Choroid plexus epithelial cell (primary cell): ENCODE measurements around the gene PLA2G2D.

Experiments used
- DNase-seq: peaks from one replicate; pipeline ENCODE4 v3.0.0-alpha.2; 2010; ENCODE audit warnings: low read depth
- H3K4me3 ChIP-seq: 2 replicates; pipeline ENCODE4 v1.5.1; 2011; ENCODE audit warnings: low read depth, mild to moderate bottlenecking, control low read depth, low read length, moderate library complexity
- TF ChIP-seq, protein P1 (sequence below): conservative IDR thresholded peaks from 2 replicates; pipeline ENCODE4 v1.5.1; 2011; ENCODE audit warnings: low read depth, mild to moderate bottlenecking, control low read depth, inconsistent platforms, low read length, moderate library complexity

The PLA2G2D gene

DNA sequence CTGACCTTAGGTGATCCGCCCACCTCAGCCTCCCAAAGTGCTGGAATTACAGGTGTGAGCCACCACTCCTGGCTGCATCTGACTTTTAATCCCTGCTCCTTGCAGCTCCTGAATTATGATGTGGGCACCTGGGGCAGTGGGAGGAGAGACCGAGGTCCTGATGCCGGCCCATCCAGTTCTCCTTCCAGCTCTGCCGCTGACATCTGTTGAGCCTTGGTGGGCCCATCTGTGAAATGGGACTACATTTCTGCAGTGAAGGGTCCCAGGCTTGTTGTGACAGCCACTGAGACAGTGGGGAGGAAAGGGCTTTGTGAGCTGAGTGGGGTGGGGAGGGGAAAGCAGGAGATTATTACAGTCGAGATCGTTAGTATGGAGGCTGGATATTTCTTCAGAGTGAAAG is 31.6 kb upstream of the PLA2G2D start:
- H3K4me3 ChIP-seq = no peak overlapping the region
- no peak for DNase-seq
- TF ChIP-seq, protein P1, sequence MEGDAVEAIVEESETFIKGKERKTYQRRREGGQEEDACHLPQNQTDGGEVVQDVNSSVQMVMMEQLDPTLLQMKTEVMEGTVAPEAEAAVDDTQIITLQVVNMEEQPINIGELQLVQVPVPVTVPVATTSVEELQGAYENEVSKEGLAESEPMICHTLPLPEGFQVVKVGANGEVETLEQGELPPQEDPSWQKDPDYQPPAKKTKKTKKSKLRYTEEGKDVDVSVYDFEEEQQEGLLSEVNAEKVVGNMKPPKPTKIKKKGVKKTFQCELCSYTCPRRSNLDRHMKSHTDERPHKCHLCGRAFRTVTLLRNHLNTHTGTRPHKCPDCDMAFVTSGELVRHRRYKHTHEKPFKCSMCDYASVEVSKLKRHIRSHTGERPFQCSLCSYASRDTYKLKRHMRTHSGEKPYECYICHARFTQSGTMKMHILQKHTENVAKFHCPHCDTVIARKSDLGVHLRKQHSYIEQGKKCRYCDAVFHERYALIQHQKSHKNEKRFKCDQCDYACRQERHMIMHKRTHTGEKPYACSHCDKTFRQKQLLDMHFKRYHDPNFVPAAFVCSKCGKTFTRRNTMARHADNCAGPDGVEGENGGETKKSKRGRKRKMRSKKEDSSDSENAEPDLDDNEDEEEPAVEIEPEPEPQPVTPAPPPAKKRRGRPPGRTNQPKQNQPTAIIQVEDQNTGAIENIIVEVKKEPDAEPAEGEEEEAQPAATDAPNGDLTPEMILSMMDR = no peak

DNA sequence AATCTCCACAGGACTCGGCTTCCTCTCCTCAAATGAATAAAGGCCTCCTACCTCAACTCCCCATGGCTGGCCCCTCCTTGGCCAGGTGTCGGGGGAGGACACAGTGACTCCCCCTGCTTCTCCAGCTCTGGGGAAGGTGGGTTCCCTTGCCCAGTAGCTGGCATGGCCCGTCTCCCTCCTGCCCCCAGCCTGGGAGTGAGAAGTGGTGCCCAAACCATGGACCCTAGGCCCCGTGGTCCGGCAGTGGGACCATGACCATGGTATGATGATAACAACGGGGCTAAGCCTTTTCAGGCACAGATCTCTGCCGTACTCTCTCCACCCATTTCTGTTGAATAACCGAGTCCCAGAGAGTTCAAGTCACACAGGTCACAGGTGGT is 31.0 kb upstream of the PLA2G2D start:
- no peak for DNase-seq
- TF ChIP-seq, protein P1 = no peak
- H3K4me3 ChIP-seq = no peak overlapping the region

DNA sequence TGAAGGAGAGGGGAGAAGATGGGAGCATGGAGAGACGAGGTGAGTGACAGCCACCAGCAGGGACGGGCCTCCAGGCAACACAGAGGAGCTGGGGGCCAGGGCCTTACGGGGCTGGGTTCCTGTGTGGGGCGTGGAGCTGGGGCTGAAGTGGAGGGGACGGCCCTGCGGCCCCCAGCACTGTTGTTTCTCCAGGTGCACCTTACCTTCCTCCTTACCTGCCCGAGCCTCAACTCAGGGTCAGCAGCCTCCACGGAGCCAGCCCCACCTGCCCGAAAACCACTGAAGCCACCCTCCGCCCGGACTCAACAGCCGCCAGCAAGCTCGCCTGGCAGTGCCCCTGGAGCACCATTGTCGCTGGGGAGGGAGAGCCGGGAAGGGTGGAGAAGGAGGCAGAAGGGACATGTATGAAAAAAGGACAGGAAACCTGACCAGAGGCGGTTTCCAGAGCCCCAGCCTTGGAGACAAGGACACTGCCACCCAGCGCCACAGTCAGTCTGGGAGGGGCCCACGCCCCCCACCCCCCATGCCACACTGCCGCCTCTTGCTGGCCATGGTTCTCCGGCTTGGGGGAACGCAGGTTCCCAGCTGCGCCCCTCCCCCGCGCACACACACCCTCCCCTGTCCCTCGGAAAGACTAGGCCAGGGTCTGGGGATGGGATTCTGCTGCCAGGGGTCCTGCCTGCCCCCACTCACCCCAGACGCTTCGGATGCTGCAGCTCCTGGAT is 30.4 kb upstream of the PLA2G2D start:
- DNase-seq = no peak
- H3K4me3 ChIP-seq = no peak overlapping the region
- TF ChIP-seq, protein P1 = no peak

DNA sequence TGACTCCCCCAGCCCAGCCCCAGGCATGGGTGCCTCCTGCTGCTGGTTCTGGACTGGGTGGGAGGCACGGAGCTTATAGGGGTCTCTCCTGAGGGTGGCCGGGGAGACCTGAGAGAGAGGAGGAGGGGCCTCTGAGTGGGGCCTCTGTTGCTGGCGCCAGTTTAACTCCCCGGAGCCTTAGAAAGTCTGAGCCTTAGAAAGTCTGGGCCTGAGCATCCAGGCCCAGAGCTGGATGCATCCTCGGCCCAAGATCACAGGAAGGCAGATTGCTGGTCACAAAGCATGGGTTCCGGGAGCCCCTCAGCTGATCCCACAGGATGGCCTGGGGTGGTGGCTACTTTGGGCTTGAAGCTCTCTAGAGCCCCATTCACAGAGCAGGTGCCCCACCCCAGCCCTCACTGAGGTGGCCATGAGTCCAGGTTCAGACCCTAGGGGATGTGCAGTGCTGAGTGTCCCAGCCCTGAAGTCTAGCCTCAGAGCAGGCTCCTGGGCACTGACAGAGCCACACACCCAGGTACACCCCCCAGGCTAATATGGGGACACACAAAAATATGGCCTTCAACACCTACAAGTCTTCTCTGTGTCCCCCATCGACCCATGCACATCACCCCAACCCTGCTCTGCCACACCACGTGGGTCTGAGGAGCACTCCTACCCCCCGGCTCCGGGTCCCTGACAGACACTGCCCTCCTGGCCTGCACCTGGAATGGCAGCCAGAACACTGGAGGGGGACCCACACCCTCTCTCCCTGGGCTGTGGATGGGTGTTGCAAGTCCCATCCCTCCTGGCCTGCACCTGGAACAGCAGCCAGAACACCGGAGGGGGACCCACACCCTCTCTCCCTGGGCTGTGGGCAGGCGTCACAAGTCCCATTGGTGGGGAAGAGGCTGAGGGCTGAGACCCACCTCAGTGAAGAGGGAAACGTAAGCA is 29.5 kb upstream of the PLA2G2D start:
- DNase-seq = no peak
- TF ChIP-seq, protein P1 = no peak

DNA sequence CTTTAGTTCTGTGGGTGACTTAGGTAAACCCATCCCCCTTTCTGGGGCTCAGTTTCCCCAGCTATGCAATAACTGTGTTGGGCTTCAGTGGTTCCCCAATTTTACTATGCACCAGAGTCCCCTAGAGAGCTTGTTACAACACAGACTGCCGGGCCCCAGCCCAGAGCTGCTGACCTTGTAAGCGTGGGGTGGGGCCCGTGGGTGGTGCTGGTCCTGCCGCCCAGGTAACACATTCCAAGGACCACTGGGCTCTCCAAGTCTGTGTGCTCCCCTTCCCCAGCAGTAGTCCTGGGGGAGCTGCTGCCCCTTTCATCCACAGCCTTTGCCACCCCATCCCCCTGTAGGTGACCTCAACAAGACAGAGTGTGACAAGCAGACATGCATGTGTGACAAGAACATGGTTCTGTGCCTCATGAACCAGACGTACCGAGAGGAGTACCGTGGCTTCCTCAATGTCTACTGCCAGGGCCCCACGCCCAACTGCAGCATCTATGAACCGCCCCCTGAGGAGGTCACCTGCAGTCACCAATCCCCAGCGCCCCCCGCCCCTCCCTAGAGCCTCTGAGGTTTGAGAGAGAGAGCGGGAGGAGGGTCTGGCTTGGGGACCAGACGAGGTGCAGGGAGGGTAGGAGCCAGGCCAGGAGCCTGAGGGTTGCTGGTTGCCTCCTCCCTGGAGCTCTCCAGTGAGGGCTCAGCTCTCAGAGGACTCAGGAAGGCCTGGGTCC is 28.7 kb upstream of the PLA2G2D start:
- no peak for DNase-seq
- H3K4me3 ChIP-seq = no peak overlapping the region
- TF ChIP-seq, protein P1 = no peak

More for the DNA sequence above, 29.5 kb upstream of the PLA2G2D start:
- no peak overlapping the region for H3K4me3 ChIP-seq

DNA sequence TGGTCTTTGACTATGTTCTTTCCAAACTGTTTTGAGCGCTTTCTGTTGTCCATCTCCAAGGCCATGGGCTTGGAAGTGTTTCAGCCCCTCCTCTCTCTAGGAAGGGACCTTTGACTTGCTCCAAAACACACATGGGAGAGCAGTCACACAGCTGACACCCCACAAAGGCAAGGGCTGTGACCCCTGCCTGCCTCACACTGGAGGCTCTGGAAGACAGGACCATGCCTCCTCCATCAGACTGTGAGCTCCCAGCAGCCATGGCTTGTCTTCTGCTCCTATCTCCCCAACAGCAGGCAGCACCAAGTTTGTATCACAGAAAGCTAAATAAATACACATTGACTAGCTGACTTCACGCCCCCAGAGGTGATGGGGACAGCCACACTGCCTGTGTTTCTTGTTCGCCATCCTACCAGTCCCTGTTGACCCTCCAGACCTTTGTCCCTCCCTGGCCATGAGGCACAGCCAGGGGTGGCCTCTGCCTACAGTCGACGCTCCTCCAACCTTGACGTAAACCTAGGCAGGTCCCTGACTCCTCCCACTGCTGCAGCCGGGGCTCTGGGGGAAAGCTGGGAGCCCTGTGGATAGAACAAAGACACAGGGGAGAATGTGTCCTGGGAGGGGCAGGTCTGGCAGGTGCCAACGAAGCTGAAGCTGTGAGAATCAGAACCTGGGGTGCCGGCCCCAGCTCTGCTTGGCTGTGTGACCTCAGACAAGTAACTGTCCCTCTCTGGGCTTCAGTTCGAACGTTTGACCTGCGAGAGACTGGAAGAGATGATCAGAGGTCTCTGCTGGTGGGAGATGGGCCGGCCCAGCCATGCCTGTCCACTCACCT is 24.6 kb upstream of the PLA2G2D start:
- no peak for DNase-seq
- no peak overlapping the region for H3K4me3 ChIP-seq
- TF ChIP-seq, protein P1 = no peak
